CD4-positive, CD25-positive, alpha-beta regulatory T cell (primary cell): ENCODE results near the gene PROSER3. TPM values are rescaled to one million over a fixed set of nuclear protein-coding genes. Genes with fewer than 3 reads are reported as not detected.
"Not testable (repeated sequence)": the region's sequence is repeated elsewhere in the genome, so short reads cannot be mapped to it uniquely, and the experiment has no call there.

Experiments
- ATAC-seq, 2 donors: fragments of 150-1000 bp; cut with Tn5 transposase; one replicate each; pipeline ENCODE4 v1.10.0; 2021; ENCODE audit warnings: low read depth in 2 of 2, moderate number of reproducible peaks in 2 of 2, moderate library complexity in 1 of 2
- DNase-seq, 3 donors: peaks; one replicate each; pipeline versions ENCODE4 v3.0.0 to v3.0.0-alpha.2; 2012 to 2022; ENCODE audit warnings: mixed read lengths in 1 of 3
- H3K27ac ChIP-seq: one replicate; pipeline ENCODE4 v1.7.0; 2013; ENCODE audit warnings: mild to moderate bottlenecking, low read length; ENCODE audit not compliant: insufficient read depth, poor library complexity, severe bottlenecking
- H3K27me3 ChIP-seq: one replicate; pipeline ENCODE4 v1.7.0; 2013; ENCODE audit warnings: low read length; ENCODE audit not compliant: control insufficient read depth, insufficient read depth
- H3K36me3 ChIP-seq: one replicate; pipeline ENCODE4 v1.7.0; 2013; ENCODE audit warnings: mild to moderate bottlenecking, low read length, moderate library complexity; ENCODE audit not compliant: control insufficient read depth, insufficient read depth
- H3K4me1 ChIP-seq: 2 replicates; pipeline ENCODE4 v1.7.0; 2013; ENCODE audit warnings: mild to moderate bottlenecking, low read length; ENCODE audit not compliant: insufficient read depth, control insufficient read depth, poor library complexity, severe bottlenecking
- H3K4me3 ChIP-seq: one replicate; pipeline ENCODE4 v1.7.0; 2013; ENCODE audit warnings: low read depth, mild to moderate bottlenecking, low read length, moderate library complexity
- H3K9me3 ChIP-seq, 2 experiments: 1 replicate in 1 of 2; 2 replicates in 1 of 2; pipeline ENCODE4 v1.7.0; 2013; ENCODE audit warnings: low read length in 2 of 2, mild to moderate bottlenecking in 1 of 2, moderate library complexity in 1 of 2; ENCODE audit not compliant: control insufficient read depth in 2 of 2
- H3K27ac Mint-ChIP-seq, 3 donors: one replicate each; pipeline ENCODE4 v1.8.0; 2020 to 2022; ENCODE audit warnings: mild to moderate bottlenecking in 3 of 3, mixed read lengths in 3 of 3, moderate library complexity in 2 of 3
- H3K27me3 Mint-ChIP-seq: one replicate; pipeline ENCODE4 v1.8.0; 2022; ENCODE audit warnings: mild to moderate bottlenecking, mixed read lengths
- H3K36me3 Mint-ChIP-seq: one replicate; pipeline ENCODE4 v1.8.0; 2020; ENCODE audit warnings: mixed read lengths
- H3K4me1 Mint-ChIP-seq, 4 donors: one replicate each; pipeline ENCODE4 v1.8.0; 2020 to 2022; ENCODE audit warnings: mixed read lengths in 4 of 4, mild to moderate bottlenecking in 1 of 4
- H3K4me3 Mint-ChIP-seq, 4 donors: one replicate each; pipeline ENCODE4 v1.8.0; 2020 to 2022; ENCODE audit warnings: mild to moderate bottlenecking in 4 of 4, mixed read lengths in 4 of 4, moderate library complexity in 3 of 4
- H3K9me3 Mint-ChIP-seq, 7 donors: one replicate each; pipeline ENCODE4 v1.8.0; 2020 to 2022; ENCODE audit warnings: mixed read lengths in 7 of 7, mild to moderate bottlenecking in 3 of 7, moderate library complexity in 2 of 7
- polyA plus RNA-seq, 4 donors: library from polyadenylated mRNA; unstranded; fragments of 300-500 nt; fragmentation: Illumina TruSeq; gene quantifications; one replicate each; pipeline ENCODE4 v1.2.3, GENCODE V29; 2021
- total RNA-seq: library from RNA; stranded (reverse); gene quantifications from one replicate; pipeline ENCODE4 v1.2.3, GENCODE V29; 2022

The PROSER3 gene
- total and polyA plus RNA-seq, 5 donors from 2014 or later, result 4.3 to 39.5 (median 5.0) TPM

- no peaks in the 10 kb centered on the region for H3K9me3 ChIP-seq
- no peaks in the 10 kb centered on the region for H3K27me3 ChIP-seq
- ATAC-seq, result no peak
- no peak overlapping the region for H3K27ac ChIP-seq
- H3K4me3 ChIP-seq, result no peak overlapping the region
- H3K4me1 ChIP-seq, result peaks cover 35% of the 10 kb centered on the region
- H3K4me3 Mint-ChIP-seq, result peak overlapping the region in 2 of 4 donors; percentile 2 to 95
- peaks cover 6% of the 10 kb centered on the region for H3K27me3 Mint-ChIP-seq
- H3K27ac Mint-ChIP-seq, result no peak overlapping the region
- H3K4me1 Mint-ChIP-seq, result peaks cover 0 to 42% (median 6%) of the 10 kb centered on the region in 4 donors
- H3K36me3 Mint-ChIP-seq, result peaks cover 10% of the 10 kb centered on the region
- no peak for DNase-seq
- no peaks in the 10 kb centered on the region for H3K9me3 Mint-ChIP-seq
- H3K36me3 ChIP-seq, result peaks cover 22% of the 10 kb centered on the region
These were observed 2.9 kb downstream of the PROSER3 start for GRCh38 chr19:35760711-35761349.

GRCh38 chr19:35764432-35765315 is 6.7 kb downstream of the PROSER3 start:
- Mint-ChIP-seq H3K4me3 (peak overlapping the region in 1 of 4 donors; percentile 31), H3K27me3 (no peaks in the 10 kb centered on the region), H3K4me1 (peaks cover 0 to 12% (median 0%) of the 10 kb centered on the region in 4 donors), H3K9me3 (no peaks in the 10 kb centered on the region), H3K36me3 (peaks cover 15% of the 10 kb centered on the region), H3K27ac (no peak overlapping the region)
- Histone ChIP-seq H3K4me3 (no peak overlapping the region), H3K27me3 (no peaks in the 10 kb centered on the region), H3K4me1 (peaks cover 2% of the 10 kb centered on the region), H3K9me3 (no peaks in the 10 kb centered on the region), H3K27ac (no peak overlapping the region), H3K36me3 (peaks cover 28% of the 10 kb centered on the region)
- no peak for DNase-seq
- ATAC-seq, result no peak

GRCh38 chr19:35766571-35767104 is 8.7 kb downstream of the PROSER3 start:
- H3K36me3 ChIP-seq, result peaks cover 22% of the 10 kb centered on the region
- no peaks in the 10 kb centered on the region for H3K27me3 ChIP-seq
- H3K4me1 ChIP-seq, result no peaks in the 10 kb centered on the region
- no peak for DNase-seq
- peaks cover 15% of the 10 kb centered on the region for H3K36me3 Mint-ChIP-seq
- peaks cover 0 to 5% (median 0%) of the 10 kb centered on the region in 4 donors for H3K4me1 Mint-ChIP-seq
- no peaks in the 10 kb centered on the region for H3K27me3 Mint-ChIP-seq
- no peaks in the 10 kb centered on the region for H3K9me3 ChIP-seq
- no peak overlapping the region for H3K27ac Mint-ChIP-seq
- no peak overlapping the region for H3K4me3 ChIP-seq
- no peaks in the 10 kb centered on the region for H3K9me3 Mint-ChIP-seq
- ATAC-seq, result no peak
- peak overlapping the region in 1 of 4 donors; percentile 61 for H3K4me3 Mint-ChIP-seq
- H3K27ac ChIP-seq, result no peak overlapping the region

GRCh38 chr19:35767288-35768081 is 9.5 kb downstream of the PROSER3 start:
- DNase-seq, result no peak
- H3K27ac ChIP-seq, result no peak overlapping the region
- Mint-ChIP-seq H3K9me3 (no peaks in the 10 kb centered on the region), H3K36me3 (peaks cover 9% of the 10 kb centered on the region), H3K27me3 (no peaks in the 10 kb centered on the region), H3K4me1 (no peaks in the 10 kb centered on the region), H3K27ac (no peak overlapping the region), H3K4me3 (no peak overlapping the region)
- H3K4me1 ChIP-seq, result no peaks in the 10 kb centered on the region
- H3K27me3 ChIP-seq, result no peaks in the 10 kb centered on the region
- H3K9me3 ChIP-seq, result no peaks in the 10 kb centered on the region
- no peak overlapping the region for H3K4me3 ChIP-seq
- H3K36me3 ChIP-seq, result peaks cover 13% of the 10 kb centered on the region
- ATAC-seq, result no peak

GRCh38 chr19:35768082-35768421 is 10.1 kb downstream of the PROSER3 start:
- Histone ChIP-seq H3K9me3 (no peaks in the 10 kb centered on the region), H3K27ac (no peak overlapping the region), H3K36me3 (peaks cover 13% of the 10 kb centered on the region), H3K27me3 (no peaks in the 10 kb centered on the region), H3K4me3 (no peak overlapping the region), H3K4me1 (no peaks in the 10 kb centered on the region)
- no peaks in the 10 kb centered on the region for H3K27me3 Mint-ChIP-seq
- H3K4me3 Mint-ChIP-seq, result no peak overlapping the region
- H3K4me1 Mint-ChIP-seq, result peaks cover 0 to 3% (median 0%) of the 10 kb centered on the region in 4 donors
- no peak for DNase-seq
- no peak for ATAC-seq
- H3K27ac Mint-ChIP-seq, result peak overlapping the region in 1 of 3 donors; percentile 60
- H3K9me3 Mint-ChIP-seq, result no peaks in the 10 kb centered on the region
- H3K36me3 Mint-ChIP-seq, result peaks cover 9% of the 10 kb centered on the region

GRCh38 chr19:35772362-35772761 is 14.4 kb downstream of the PROSER3 start:
- not testable (repeated sequence) for H3K36me3 Mint-ChIP-seq, H3K4me3 Mint-ChIP-seq, H3K27me3 ChIP-seq, H3K27me3 Mint-ChIP-seq, H3K36me3 ChIP-seq, H3K4me3 ChIP-seq, H3K27ac ChIP-seq, H3K9me3 ChIP-seq, H3K9me3 Mint-ChIP-seq, DNase-seq, ATAC-seq, H3K27ac Mint-ChIP-seq
- peaks cover 4 to 24% (median 9%) of the 10 kb centered on the region in 4 donors for H3K4me1 Mint-ChIP-seq
- peaks cover 17% of the 10 kb centered on the region for H3K4me1 ChIP-seq

GRCh38 chr19:35773020-35773806 is 15.2 kb downstream of the PROSER3 start:
- Mint-ChIP-seq H3K27me3 (no peaks in the 10 kb centered on the region), H3K27ac (no peak overlapping the region), H3K36me3 (peaks cover 5% of the 10 kb centered on the region), H3K4me1 (peaks cover 4 to 28% (median 9%) of the 10 kb centered on the region in 4 donors), H3K4me3 (peak overlapping the region in 1 of 4 donors; percentile 81), H3K9me3 (no peaks in the 10 kb centered on the region)
- Histone ChIP-seq H3K9me3 (no peaks in the 10 kb centered on the region), H3K27ac (no peak overlapping the region), H3K4me1 (peaks cover 17% of the 10 kb centered on the region), H3K27me3 (no peaks in the 10 kb centered on the region), H3K36me3 (peaks cover 3% of the 10 kb centered on the region), H3K4me3 (no peak overlapping the region)
- no peak for ATAC-seq
- no peak for DNase-seq
